ENCODE measurements around the gene ZFR2.

Gene ZFR2

GRCh38 chr19:3832001-3832400 lies 36.8 kb downstream of the ZFR2 start:
- in situ Hi-C loops (cut with HindIII; ENCODE audit: low sequenced_read_pairs), result no loop called here
- no peak overlapping the region for H3K4me3 ChIP-seq (ENCODE audit: low read depth, low read length)
- no peak for TF ChIP-seq CTCF (IDR thresholded peaks at IDR 0.05; ENCODE audit: low read depth, low read length)
- DNase-seq (ENCODE audit: low read depth, low spot score), result no peak

- in situ Hi-C loops (cut with HindIII; ENCODE audit: low sequenced_read_pairs), result no loop called here
- TF ChIP-seq CTCF (IDR thresholded peaks at IDR 0.05; ENCODE audit: low read depth, low read length), result no peak
- no peak for DNase-seq (ENCODE audit: low read depth, low spot score)
- H3K4me3 ChIP-seq (ENCODE audit: low read depth, low read length), result no peak overlapping the region
Measured at GRCh38 chr19:3831601-3832000, 37.2 kb downstream of the ZFR2 start.

- H3K4me3 ChIP-seq (ENCODE audit: low read depth, low read length), result no peak overlapping the region
- no peak for TF ChIP-seq CTCF (IDR thresholded peaks at IDR 0.05; ENCODE audit: low read depth, low read length)
- in situ Hi-C loops (cut with HindIII; ENCODE audit: low sequenced_read_pairs), result no loop called here
- no peak for DNase-seq (ENCODE audit: low read depth, low spot score)
Measured at GRCh38 chr19:3830621-3831589, 37.9 kb downstream of the ZFR2 start.

- TF ChIP-seq CTCF (IDR thresholded peaks at IDR 0.05; ENCODE audit: low read depth, low read length), result no peak
- H3K4me3 ChIP-seq (ENCODE audit: low read depth, low read length), result no peak overlapping the region
- DNase-seq (ENCODE audit: low read depth, low spot score), result no peak
- in situ Hi-C loops (cut with HindIII; ENCODE audit: low sequenced_read_pairs), result no loop called here
Measured at GRCh38 chr19:3827306-3827705, 41.5 kb downstream of the ZFR2 start.

- no peak for DNase-seq (ENCODE audit: low read depth, low spot score)
- TF ChIP-seq CTCF (IDR thresholded peaks at IDR 0.05; ENCODE audit: low read depth, low read length), result no peak
- in situ Hi-C loops (cut with HindIII; ENCODE audit: low sequenced_read_pairs), result no loop called here
- no peak overlapping the region for H3K4me3 ChIP-seq (ENCODE audit: low read depth, low read length)
Measured at GRCh38 chr19:3826163-3826562, 42.7 kb downstream of the ZFR2 start.

- in situ Hi-C loops (cut with HindIII; ENCODE audit: low sequenced_read_pairs), result no loop called here
- DNase-seq (ENCODE audit: low read depth, low spot score), result no peak
Measured at GRCh38 chr19:3825286-3825956, 43.4 kb downstream of the ZFR2 start.

More at GRCh38 chr19:3825286-3825956, 43.4 kb downstream of the ZFR2 start:
- H3K4me3 ChIP-seq (ENCODE audit: low read depth, low read length), result no peak overlapping the region
- TF ChIP-seq CTCF (IDR thresholded peaks at IDR 0.05; ENCODE audit: low read depth, low read length), result no peak
